WI38 (cell line): Measurements from ENCODE around the gene CAPSL.

Source experiments
- H3K4me3 ChIP-seq: 2 replicates; pipeline ENCODE4 v1.5.1; 2011; ENCODE audit warnings: low read depth, mild to moderate bottlenecking, control low read depth, low read length
- TF ChIP-seq, protein P1 (sequence below): IDR thresholded peaks from 2 replicates; pipeline ENCODE4 v1.5.1; 2012; ENCODE audit warnings: low read depth, mild to moderate bottlenecking, control low read depth, low read length

CAPSL gene

DNA sequence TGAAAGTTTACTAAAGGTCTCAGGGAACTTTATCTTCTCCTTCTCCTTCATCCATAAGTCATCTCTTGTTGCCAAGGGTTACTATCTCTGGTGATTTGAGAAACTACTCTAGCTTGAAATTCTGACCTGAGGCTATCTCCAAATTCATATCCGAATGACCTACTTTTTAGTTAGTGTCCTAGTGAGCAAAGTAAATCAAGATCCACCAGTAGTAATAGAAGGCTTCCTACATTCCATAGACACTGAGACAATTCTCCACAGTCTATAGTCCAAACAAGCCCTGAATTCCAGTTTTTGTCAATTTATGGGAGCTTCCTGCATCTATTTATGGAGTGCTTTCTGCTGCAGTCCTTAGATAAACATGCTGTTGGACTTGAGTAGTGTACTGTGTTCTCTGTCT lies 76.7 kb downstream of the CAPSL start:
- TF ChIP-seq, protein P1, sequence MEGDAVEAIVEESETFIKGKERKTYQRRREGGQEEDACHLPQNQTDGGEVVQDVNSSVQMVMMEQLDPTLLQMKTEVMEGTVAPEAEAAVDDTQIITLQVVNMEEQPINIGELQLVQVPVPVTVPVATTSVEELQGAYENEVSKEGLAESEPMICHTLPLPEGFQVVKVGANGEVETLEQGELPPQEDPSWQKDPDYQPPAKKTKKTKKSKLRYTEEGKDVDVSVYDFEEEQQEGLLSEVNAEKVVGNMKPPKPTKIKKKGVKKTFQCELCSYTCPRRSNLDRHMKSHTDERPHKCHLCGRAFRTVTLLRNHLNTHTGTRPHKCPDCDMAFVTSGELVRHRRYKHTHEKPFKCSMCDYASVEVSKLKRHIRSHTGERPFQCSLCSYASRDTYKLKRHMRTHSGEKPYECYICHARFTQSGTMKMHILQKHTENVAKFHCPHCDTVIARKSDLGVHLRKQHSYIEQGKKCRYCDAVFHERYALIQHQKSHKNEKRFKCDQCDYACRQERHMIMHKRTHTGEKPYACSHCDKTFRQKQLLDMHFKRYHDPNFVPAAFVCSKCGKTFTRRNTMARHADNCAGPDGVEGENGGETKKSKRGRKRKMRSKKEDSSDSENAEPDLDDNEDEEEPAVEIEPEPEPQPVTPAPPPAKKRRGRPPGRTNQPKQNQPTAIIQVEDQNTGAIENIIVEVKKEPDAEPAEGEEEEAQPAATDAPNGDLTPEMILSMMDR = no peak
- H3K4me3 ChIP-seq = no peak overlapping the region

DNA sequence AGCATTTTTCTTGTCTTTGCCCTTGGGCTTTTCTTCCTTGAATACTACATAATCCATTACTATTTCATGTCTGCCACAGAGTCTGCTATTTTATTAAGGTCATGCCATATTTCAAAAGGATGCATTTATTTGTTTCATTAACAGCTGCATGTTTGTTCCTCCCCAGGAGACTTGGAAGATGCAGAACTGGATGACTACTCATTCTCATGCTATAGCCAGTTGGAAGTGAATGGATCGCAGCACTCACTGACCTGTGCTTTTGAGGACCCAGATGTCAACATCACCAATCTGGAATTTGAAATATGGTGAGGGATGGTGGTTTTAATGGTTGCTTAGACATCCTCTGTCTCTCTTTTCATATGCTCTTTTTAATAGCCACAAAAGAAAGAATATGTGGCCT lies 77.7 kb downstream of the CAPSL start:
- no peak overlapping the region for H3K4me3 ChIP-seq
- TF ChIP-seq, protein P1 = no peak

DNA sequence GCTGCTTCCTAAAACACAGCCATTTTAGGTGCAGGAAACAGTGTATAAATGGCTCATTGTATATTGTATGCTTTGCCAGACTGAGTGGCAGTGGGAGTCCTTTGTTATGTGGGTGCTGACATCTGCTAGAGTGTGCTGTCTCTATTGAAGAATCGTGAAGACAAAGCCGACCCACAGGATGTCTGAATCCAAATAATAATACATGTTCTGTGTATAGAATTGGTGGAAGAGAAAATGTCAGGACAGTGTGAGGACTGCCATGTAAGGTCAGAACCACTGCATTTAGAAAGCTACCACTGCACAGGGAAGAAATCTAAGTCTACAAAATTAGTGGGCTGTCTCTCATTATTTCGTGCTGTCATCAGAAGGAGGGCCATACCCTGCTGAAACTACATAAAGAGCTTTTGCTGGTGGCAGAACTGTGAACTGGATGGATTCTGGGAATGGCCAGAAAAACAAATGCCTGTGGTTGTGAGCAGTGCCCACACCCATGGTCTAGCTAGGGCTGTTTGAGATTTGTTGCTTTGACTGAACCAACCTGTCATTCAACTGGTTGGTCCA lies 79.2 kb downstream of the CAPSL start:
- H3K4me3 ChIP-seq = peak overlapping the region; percentile 63
- TF ChIP-seq, protein P1 = no peak

DNA sequence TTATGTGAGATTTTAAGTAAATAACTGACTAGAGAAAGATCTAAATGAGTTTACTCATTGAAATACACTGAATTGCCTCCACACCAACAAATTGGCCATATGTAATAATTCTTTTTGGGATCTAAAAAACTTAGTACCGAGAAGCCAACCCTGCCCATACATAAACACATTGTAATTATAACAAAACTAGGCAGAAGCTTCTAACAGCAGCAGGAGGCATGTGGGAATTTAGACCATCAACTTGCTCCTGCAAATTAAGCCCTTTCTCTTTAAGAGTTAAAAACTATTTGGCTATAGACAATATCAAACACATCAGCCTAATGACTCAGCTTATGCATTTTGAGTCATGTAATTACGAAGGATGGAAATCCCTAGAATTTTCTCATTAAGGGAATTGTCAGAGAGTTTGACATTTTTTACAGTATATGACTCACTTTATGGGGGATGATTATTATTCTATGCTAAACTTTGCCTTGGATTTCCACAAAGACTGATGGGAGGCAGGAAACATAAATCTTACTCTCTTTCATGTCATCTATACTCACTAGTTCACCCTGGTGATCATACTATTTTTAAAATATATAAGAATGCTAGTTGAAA lies 80.7 kb downstream of the CAPSL start:
- peak overlapping the region; percentile 63 for H3K4me3 ChIP-seq
- TF ChIP-seq, protein P1 = no peak

DNA sequence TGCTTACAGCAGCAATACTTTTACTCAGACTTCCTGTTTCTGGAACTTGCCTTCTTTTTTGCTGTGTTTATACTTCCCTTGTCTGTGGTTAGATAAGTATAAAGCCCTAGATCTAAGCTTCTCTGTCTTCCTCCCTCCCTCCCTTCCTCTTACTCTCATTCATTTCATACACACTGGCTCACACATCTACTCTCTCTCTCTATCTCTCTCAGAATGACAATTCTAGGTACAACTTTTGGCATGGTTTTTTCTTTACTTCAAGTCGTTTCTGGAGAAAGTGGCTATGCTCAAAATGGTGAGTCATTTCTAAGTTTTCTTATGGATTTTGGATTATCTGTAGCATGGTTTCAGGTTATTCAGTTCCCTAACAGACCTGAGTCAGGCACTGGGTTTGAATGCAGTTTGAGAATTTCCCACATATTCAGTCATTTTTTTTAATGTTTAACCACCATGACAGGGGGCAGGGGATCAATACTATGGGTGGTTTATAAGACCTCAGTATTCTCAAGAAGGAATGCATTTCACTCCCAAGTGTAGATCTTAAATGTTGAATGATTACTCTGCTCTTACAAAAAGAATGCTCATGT lies 81.6 kb downstream of the CAPSL start, which contains the start of gene IL7R:
Gene IL7R (plus strand): TSS at position 127 of the 587 bp plus-strand sequence. CDS start 87 bp downstream, at position 214.
- TF ChIP-seq, protein P1 = no peak
- peak within 1 kb of the TSS; percentile 63 for H3K4me3 ChIP-seq

DNA sequence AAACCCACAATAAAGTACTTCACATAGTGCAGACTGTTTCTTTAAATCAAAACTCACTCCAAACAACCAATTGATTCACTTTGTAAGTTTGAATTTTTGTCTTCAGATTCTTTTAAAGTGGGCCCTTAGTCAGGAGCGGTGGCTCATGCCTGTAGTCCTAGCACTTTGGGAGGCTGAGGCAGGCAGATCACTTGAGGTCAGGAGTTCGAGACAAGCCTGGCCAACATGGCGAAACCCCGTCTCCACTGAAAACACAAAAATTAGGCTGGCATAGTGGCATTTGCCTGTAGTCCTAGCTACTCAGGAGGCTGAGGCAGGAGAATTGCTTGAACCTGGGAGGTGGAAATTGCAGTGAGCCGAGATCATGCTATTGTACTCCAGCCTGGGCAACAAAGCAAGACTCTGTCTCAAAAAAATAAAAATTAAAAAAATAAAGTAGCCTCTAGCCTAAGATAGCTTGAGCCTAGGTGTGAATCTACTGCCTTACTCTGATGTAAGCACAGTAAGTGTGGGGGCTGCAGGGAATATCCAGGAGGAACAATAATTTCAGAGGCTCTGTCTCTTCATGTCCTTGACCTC lies 82.1 kb downstream of the CAPSL start:
- H3K4me3 ChIP-seq = peak overlapping the region; percentile 63

DNA sequence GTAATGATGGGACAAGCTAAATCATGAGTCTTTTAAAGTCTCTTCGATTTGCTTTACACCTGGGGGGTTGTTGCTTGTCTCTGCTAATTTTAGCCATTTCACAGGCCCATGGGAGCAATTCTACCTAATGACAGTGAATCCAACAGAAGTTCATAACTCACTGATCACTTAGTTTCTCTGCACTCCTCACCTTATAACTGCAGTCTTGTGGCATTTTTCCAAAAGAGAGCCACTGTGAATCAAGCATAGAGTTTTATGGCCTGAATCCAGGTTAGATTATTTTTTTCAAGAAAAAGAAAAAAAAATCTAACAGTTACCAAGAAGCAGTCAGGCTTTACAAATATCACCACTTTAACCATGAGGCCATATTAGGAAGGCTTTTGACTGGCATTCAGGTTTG lies 83.2 kb downstream of the CAPSL start:
- no peak overlapping the region for H3K4me3 ChIP-seq
- TF ChIP-seq, protein P1 = no peak
